Bronchial epithelial cell (primary cell): Measurements from ENCODE around the gene ERBB3. TPM values are rescaled to one million over a fixed set of nuclear protein-coding genes. Genes with fewer than 3 reads are reported as not detected.

Experiments used
- DNase-seq: peaks from one replicate; pipeline ENCODE4 v3.0.0-alpha.2; 2010; ENCODE audit warnings: low read depth
- FAIRE-seq: peaks from 2 replicates; lab custom pipeline; 2011; peaks lifted over from hg19 to GRCh38; lab: Jason Lieb, UNC
- H3K27me3 ChIP-seq: 2 replicates; pipeline ENCODE4 v1.5.1; 2011; ENCODE audit warnings: low read length; ENCODE audit not compliant: control insufficient read depth, insufficient read depth
- H3K36me3 ChIP-seq: 2 replicates; pipeline ENCODE4 v1.5.1; 2011; ENCODE audit warnings: low read length; ENCODE audit not compliant: control insufficient read depth, insufficient read depth
- H3K4me3 ChIP-seq: 2 replicates; pipeline ENCODE4 v1.5.1; 2011; ENCODE audit warnings: mild to moderate bottlenecking, low read depth, low read length, control low read depth
- total RNA-seq: library from RNA; depleted of rRNA; stranded (reverse); fragments of >200 nt; gene quantifications from 2 replicates; pipeline ENCODE4 v1.2.1, GENCODE V29; 2014
- TF ChIP-seq, protein P1 (sequence below): IDR thresholded peaks from 2 replicates; pipeline ENCODE4 v1.5.1; 2011; ENCODE audit warnings: mild to moderate bottlenecking, moderate library complexity, low read length, control low read depth, inconsistent platforms; ENCODE audit not compliant: insufficient read depth, severe bottlenecking

The ERBB3 gene
- total RNA-seq, 1 donor from 2014 or later: 21.1 TPM

DNA sequence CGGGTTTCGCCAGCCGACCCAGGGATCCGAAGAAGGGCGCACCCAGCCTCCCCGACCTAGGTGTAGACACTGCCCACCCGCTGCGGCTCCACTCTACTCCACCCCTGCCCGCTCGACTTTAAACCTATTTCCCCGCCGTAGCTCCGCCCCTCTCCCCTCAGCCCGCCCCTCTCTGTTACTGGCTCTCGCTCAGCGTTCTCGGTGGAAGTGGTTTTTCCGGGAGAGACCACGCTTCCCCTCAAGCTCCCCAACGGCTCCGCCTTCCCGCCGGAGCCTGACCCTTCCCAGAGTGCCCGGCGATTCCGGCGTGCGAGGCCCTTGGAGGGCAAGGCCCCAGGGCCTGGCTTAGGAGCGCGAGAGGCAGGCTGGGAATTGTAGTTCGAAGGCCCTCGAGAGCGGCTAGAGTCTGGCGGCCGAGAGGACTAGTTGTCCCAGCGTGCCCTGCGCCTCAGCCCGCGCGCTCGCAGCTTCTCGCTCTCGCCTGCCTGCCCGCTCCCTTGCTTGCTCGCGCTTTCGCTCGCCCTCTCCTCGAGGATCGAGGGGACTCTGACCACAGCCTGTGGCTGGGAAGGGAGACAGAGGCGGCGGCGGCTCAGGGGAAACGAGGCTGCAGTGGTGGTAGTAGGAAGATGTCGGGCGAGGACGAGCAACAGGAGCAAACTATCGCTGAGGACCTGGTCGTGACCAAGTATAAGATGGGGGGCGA, 24.3 kb downstream of the ERBB3 start, which contains the start of gene PA2G4:
Gene PA2G4, plus strand, starts transcription at position 451 of the 706 bp plus-strand sequence. Its CDS starts 179 bp downstream, at position 630.
- no peak for FAIRE-seq
- H3K36me3 ChIP-seq: peaks cover 14% of the 10 kb centered on the region

DNA sequence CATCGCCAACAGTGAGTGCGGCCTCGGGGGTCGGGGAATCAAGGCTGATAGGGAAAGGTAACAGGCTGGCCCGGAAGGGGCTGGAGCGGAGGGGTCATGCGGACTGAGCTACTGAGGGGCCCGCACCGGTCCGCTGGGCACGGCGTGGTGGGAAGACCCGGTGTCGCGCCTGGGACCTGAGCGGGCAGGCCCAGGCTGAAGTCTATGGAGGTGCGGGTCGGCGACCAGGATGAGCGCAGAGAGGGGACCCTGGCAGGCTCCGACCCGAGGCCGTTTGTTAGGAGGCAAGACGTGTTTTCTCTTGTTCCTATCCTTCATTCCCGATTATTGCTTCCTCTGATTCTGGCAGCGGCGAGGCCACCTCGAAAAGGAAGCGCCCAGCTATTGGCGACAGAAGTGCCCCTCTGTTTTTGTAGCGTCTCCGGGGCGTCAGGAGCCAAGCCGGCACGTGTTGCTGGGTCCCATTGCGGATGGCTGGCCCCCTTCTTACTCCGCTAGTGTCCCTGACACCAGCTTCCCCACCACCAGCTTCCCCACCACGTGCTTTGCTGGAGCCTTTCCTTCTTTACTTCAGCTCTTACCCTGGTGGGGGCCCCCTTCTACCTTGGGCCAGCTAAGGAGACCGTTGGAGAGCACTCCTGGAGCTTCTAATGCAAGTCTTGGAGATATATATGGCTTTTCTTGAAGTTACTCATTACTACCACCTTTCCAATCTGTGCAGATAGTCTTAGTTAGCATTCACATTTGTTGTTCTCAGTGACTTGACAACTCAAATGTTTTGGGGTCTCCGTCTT, 25.0 kb downstream of the ERBB3 start:
- TF ChIP-seq, protein P1, sequence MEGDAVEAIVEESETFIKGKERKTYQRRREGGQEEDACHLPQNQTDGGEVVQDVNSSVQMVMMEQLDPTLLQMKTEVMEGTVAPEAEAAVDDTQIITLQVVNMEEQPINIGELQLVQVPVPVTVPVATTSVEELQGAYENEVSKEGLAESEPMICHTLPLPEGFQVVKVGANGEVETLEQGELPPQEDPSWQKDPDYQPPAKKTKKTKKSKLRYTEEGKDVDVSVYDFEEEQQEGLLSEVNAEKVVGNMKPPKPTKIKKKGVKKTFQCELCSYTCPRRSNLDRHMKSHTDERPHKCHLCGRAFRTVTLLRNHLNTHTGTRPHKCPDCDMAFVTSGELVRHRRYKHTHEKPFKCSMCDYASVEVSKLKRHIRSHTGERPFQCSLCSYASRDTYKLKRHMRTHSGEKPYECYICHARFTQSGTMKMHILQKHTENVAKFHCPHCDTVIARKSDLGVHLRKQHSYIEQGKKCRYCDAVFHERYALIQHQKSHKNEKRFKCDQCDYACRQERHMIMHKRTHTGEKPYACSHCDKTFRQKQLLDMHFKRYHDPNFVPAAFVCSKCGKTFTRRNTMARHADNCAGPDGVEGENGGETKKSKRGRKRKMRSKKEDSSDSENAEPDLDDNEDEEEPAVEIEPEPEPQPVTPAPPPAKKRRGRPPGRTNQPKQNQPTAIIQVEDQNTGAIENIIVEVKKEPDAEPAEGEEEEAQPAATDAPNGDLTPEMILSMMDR: peak; percentile 10
- DNase-seq (no peak), FAIRE-seq (no peak)
- Histone ChIP-seq H3K4me3 (peak overlapping the region; percentile 91), H3K27me3 (no peaks in the 10 kb centered on the region), H3K36me3 (peaks cover 13% of the 10 kb centered on the region)

More for the DNA sequence above, 24.3 kb downstream of the ERBB3 start, which contains the start of gene PA2G4:
- Histone ChIP-seq H3K27me3 (no peaks in the 10 kb centered on the region), H3K4me3 (peak within 1 kb of the TSS; percentile 91)
- DNase-seq: peak; percentile 98
- TF ChIP-seq, protein P1: no peak

DNA sequence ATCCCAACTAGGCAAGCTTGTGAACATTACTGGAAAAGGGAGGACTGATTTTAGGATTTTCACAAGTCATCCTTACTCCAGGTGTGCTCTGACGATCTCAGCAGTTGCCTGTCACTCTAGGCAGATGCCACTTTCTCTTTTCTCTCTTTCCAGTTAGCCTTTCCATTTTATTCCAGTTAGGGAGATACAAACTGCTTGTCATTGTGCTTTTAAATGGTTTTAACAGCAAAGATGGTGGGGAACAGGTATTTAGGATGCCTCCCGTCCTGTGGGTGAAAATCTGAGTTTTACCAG, 25.6 kb downstream of the ERBB3 start:
- H3K36me3 ChIP-seq: peaks cover 13% of the 10 kb centered on the region

DNA sequence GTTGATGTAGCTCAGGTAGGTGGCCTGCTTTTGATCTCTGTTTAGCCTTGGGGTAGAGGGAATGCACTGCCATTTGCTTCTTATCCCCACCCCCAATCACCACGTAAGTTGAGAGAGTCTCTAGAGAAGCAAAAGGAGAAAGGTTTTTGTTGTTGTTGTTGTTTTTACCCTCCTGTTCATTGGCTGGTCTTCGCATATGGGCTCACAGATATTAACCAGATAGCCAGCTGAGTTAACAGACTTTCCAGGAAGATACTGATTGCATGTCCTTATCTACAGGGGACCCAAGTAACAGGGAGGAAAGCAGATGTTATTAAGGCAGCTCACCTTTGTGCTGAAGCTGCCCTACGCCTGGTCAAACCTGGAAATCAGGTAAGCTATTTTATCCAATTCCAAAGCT, 27.3 kb downstream of the ERBB3 start:
- Histone ChIP-seq H3K27me3 (no peaks in the 10 kb centered on the region), H3K4me3 (no peak overlapping the region), H3K36me3 (peaks cover 14% of the 10 kb centered on the region)
- FAIRE-seq (no peak), DNase-seq (no peak)
- TF ChIP-seq, protein P1: no peak

More for the DNA sequence above, 25.6 kb downstream of the ERBB3 start:
- TF ChIP-seq, protein P1: no peak
- peak overlapping the region; percentile 91 for H3K4me3 ChIP-seq
- DNase-seq: no peak
- no peak for FAIRE-seq
- no peaks in the 10 kb centered on the region for H3K27me3 ChIP-seq

DNA sequence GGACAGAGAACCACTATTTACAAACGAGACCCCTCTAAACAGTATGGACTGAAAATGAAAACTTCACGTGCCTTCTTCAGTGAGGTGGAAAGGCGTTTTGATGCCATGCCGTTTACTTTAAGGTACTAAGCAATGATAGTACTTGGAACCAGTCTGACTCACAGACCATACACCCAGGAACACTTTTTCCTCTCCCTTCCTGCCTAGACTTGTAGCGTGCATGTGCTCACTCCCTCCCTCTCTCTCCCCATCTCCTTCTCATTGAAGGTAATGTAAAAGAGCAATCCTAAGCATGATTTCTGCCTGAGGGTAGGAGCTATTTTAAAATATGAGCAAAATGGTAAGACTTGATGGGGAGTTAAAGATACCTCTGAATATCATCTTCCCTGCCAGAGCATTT, 30.6 kb downstream of the ERBB3 start:
- H3K4me3 ChIP-seq: no peak overlapping the region
- DNase-seq (peak; percentile 96), FAIRE-seq (no peak)
- H3K36me3 ChIP-seq: peaks cover 16% of the 10 kb centered on the region
- TF ChIP-seq, protein P1: no peak
- H3K27me3 ChIP-seq: no peaks in the 10 kb centered on the region
